HG02763 (cell line): ENCODE measurements around the gene MIOX.
"Not testable (repeated sequence)": the region's sequence is repeated elsewhere in the genome, so short reads cannot be mapped to it uniquely, and the experiment has no call there.

Source experiments
- ATAC-seq: cut with Tn5 transposase; IDR thresholded peaks from one replicate; pipeline ENCODE4 v1.9.1; 2021; ENCODE audit warnings: mild to moderate bottlenecking, moderate library complexity; ENCODE audit not compliant: unreplicated experiment

MIOX gene

DNA sequence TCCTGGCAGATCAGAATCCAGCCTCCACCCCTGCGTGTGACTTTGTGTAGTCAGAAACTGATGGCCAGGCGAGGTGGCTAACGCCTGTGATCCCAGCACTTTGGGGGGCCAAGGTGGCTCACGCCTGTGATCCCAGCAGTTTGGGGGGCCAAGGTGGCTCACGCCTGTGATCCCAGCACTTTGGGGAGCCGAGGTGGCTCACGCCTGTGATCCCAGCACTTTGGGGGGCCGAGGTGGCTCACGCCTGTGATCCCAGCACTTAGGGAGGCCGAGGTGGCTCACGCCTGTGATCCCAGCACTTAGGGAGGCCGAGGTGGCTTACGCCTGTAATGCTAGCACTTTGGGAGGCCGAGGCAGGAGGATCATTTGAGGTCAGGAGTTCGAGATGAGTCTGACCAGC, 26.5 kb downstream of the MIOX start:
- no peak for ATAC-seq

DNA sequence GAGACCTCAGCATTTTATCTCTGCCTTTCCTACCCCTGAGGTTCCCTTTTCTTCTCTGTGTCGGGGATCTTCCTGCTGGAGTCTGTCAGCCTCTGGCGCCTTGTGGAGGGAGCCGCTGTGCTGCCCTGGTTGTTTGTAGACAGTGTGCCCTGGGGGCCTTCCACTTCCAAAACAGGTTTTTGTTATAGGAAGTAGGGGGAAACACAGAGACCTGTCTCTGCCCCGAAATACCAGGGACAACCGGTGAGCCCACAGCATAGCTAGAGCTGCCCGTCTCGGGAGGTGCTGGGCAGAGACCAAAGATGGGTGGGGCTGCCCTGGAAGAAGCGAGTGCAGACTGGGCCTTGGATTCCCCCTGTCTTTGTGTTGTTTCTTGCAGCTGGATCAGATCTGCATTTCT, 29.4 kb downstream of the MIOX start:
- ATAC-seq, result no peak

DNA sequence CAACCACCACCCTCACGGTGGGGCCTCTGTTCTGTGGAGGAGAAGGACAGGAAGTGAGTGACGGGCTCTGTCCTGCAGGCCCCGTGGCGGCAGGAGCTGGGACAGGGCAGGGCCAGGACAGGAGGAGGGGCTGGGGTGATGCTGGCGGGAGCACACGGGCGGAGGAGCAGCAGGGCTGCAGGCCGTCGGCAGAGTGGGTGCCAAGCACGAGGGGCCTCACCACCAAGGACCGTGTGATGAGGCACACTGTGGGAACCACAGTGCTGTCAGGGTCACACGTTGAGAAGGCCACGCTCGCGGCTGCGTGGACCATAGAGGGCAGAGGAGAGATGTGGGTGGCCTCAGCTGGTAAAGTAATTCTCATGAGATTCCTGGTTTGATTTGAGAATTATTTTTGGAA, 30.2 kb downstream of the MIOX start:
- ATAC-seq, result no peak

DNA sequence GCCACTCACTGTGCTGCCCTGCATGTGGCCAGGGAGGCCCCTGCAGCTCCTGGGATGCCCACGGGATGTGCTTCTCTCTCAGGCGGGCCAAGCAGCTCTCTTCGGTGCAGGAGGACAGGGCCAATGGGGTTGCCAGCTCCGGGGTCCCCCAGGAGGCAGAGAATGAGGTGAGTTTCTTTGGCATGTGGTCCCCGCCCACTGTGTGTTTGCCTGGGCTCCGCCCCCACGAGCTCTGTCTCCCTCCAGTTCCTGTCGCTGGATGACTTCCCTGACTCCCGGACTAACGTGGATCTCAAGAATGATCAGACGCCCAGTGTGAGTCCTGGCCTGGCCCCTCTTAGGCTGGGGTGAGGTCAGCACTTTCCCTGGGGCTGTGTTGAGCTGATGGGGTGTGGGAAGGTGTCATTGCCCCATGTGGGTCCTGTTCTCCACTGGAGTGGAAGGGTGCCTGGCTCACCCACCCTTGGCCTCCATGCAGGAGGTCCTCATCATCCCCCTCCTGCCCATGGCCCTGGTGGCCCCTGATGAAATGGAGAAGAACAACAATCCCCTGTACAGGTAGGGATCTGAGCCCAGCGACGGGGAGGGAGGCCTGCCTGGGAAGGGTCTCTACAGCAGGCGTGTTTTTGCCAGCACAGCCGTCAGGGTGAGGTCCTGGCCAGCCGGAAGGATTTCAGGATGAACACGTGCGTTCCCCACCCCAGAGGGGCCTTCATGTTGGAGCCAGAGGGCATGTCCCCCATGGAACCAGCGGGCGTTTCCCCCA, 31.0 kb downstream of the MIOX start:
- no peak for ATAC-seq

DNA sequence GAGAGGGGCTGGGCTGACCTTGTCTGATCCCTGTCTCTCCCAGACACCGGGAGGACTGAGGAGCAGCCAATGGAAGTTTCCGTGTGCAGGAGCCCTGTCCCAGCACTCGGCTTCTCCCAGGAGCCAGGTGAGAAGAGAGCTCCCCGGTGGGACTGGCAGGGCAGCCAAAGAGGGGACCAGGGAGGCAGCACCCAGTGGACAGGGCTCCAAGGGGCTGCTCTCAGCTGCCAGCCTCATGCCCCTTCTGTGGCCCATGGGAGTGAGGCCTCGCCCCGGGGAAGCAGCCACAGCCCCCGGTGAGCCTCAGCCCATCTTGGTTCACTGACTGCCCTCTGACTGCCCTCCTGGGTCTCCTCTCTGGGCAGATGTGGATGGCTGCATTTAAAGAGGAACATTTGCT, 31.9 kb downstream of the MIOX start:
- no peak for ATAC-seq

DNA sequence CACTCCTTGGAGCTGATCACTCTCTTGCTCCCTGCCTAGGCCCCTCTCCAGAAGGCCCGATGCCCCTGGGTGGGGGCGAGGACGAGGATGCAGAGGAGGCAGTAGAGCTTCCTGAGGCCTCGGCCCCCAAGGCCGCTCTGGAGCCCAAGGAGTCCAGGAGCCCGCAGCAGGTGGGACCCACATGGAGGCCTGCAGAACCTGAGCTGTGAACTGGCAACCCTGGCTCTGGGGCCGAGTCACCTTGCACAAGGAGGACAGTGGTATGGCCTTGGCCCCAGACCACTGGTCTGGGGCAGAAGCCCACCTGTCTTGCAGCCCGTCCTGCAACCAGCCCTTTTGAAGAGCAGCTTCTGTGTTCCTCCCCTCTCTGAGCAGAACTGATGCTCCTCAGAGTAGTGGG, 32.5 kb downstream of the MIOX start:
- ATAC-seq, result no peak

DNA sequence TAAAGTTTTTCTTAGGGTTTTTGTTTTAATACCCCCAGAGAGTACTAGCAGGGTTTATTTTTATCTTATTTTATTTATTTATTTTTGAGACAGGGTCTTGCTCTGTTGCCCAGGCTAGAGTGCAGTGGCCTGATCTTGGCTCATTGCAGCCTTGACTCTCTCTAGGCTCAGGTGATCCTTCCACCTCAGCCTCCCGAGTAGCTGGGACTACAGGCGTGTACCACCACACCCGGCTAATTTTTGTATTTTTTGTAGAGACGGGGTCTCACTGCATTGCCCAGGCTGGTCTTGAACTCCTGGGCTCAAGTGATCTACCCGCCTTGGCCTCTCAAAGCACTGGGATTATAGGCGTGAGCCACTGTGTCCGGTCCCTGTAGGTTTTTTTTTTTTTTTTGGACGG, 33.5 kb downstream of the MIOX start:
- ATAC-seq, result not testable (repeated sequence)

DNA sequence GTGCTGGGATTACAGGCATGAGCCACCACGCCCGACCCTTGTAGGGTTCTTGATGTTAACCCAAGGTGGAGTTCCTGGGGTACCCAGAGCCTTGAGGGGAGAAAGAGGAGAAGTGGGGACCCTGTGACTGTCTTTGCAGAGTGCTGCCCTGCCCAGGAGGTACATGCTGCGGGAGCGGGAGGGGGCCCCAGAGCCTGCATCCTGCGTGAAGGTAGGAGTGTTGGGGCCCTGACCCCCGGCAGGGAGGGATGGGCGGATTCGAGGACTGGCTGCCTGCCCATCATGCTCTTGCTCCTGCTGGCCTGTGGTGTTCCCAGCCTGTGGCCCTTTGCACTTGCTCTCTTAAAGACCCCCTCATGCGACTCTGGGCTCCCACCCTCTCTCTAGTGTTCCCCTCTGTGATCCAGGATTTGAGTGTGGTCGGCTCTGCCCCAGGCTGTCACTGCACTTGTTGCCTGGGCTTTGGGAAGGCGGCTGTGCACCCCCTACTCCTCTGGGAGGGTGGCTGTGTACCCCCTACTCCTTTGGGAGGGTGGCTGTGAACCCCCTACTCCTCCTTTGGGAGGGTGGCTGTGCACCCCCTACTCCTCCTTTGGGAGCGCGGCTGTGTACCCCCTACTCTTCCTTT, 34.3 kb downstream of the MIOX start:
- ATAC-seq, result no peak

DNA sequence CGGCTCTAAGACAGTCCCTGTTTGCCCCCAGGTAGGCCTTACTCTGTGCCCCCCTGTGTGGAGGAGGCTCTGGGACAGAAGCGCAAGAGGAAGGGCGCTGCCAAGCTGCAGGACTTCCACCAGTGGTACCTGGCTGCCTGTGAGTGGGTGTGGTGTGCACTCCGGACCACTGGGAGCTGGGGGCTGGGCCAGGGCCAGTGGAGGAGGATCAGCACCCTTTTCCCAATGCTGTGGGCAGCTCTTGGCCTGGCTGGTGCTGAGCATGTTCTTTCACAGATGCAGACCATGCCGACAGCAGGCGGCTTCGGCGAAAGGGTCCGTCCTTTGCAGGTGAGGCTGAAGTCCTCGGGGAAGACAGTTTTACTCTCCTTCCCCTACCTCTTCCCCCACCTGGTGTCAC, 35.1 kb downstream of the MIOX start:
- no peak for ATAC-seq

DNA sequence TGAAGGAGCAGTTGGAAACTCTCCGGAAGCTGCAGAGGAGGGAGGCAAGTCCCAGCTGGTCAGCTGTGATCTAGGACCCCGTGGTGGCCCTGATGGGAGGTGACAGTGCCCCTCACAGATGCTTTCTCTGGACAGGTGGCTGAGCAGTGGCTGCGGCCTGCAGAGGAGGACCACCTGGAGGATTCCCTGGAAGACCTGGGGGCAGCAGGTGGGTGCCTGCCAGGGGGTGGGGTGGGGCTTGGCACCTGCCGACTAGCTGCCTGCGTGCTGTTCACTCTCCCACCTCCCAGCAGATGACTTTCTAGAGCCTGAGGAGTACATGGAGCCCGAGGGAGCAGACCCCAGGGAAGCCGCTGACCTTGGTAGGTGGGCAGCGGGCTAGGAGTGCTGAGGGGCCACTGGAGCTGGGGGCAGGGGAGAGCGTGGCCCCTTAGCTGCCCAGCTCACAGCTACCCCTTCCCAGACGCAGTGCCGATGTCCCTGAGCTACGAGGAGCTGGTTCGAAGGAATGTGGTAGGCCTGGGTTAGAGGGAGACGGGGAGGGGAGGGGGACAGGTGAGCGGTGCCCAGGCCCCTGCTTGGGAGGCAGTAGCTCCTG, 35.6 kb downstream of the MIOX start:
- ATAC-seq, result no peak

DNA sequence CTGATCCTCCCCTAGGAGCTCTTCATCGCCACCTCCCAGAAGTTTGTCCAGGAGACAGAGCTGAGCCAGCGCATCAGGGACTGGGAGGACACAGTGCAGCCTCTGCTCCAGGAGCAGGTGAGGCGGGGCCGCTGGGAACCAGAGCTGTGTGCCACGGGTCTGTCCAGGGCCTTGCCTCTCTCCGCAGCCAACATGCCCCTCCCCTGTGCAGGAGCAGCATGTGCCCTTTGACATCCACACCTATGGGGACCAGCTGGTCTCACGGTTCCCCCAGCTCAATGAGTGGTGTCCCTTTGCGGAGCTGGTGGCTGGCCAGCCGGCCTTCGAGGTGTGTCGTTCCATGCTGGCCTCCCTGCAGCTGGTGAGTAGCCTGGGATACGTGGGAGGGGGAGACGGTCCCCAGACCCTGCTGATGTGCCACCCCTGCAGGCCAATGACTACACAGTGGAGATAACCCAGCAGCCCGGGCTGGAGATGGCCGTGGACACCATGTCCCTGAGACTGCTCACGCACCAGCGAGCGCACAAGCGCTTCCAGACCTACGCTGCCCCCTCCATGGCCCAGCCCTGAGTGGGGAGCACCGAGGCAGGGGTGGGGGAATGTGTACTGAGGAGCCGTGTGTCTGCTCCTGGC, 36.3 kb downstream of the MIOX start:
- ATAC-seq, result no peak

DNA sequence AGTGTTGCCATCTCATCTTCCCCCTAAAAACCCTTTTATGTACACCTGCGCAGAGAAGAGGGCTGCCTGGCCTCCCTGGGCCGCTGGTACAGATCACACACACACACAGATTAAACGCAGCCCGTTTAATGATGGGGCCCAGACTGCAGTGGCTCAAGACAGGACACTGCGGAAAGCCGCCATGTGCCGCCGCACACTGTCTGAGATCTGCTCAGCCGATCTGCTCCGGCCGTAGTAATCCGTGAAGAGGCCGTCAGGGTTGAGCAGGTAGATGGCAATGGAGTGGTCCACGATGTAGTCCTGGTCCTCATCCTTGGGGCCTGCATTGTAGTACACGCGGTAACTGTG, 36.8 kb downstream of the MIOX start:
- no peak for ATAC-seq

DNA sequence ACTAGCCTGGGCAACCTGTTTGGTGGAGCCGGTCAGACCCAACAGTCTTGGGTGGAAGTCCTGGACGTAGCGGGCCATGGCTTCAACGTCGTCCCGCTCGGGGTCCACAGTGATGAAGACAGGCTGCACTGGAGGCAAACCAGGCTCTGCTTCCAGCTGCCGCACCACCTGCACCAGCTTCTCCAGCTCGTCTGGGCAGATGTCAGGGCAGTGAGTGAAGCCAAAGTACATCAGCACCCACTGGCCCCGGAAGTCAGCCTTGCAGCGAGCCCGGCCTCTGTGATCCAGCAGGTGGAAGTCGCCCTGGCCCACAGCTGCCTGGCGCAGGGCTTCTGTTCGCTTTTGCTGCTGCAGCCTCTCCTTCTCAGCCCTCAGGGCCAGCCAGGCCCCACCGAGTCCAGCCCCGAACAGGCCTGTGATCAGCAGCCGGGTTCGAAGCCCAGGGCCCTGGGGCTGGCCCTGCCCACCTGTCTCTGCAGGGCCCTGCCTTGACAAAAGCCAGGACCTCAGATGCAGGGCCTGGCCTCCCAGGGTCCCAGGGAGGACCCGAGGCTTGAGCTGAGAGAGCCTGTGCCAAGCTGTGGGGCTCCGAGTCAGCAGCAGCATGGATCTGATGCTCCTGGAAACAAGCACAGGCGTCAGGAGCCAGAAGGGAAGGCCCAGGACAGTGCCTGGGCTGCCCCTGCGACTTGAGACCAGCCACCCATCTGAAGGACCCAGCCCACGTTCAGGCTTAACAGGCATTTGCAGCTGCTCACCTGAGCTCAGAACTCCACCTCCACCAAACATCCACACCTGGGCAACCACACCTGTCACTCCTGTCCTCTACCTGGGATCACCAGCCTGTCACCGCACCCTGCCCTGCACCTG, 37.4 kb downstream of the MIOX start:
- no peak for ATAC-seq

DNA sequence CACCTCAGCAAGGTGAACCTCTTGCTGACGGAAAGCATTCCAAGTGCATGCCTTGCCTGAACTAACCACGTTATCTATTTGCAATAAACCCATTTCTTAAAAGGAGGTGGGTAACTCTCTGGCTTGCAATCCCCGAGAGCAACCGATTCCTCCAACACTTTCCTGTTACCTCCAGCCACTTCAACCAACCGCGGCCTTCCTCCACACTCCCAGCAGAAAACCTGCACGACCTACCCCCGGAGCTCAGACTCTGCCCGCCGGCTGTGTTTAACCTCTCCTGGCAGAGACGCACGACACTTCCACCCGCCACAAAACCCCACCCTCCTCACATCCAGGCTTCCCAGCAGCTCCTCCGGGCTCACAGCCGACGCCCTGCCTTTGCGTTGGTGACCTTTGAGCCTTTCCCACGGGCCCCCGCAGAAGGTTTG, 38.0 kb downstream of the MIOX start:
- no peak for ATAC-seq

DNA sequence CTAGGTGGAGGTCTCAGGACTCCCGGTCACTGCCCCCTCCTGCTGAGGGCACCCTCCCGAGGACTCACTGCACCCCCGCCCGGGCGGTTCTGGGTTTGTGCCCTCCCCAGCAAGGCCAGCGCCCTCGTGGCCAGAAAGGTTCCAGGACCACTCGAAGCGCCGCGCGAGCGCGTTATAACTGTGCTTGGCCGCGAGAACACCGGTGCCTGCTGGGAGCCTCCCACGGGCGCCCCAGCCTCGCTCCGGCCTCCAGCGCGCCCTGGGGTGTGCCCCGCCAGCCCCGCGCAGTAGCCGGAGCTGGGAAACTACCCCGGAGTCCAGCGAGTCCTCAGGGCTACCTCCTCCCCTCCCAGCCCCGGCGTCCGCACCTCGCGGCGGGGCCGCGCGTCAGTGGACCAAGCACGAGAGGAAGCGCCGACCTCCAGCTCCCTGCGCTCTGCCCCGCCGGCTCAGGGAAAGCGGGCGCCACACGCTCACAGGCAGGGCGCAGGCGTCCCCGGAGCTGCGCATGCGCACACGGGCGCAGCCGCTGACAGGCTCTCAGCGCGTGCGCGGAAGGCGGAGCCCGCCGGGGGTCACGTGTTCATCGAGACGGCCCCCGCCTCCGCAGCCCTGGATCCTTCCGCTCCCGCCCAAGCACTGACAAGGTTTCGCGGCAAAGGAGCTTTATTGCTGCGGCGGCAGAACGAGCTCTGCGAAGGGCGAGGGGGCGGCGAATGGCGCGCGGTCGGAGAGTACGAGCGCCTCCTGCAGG, 38.6 kb downstream of the MIOX start, which contains the start of gene SCO2:
TSS of gene SCO2 (minus strand) at position 495 of the 754 bp plus-strand sequence. CDS start 1,187 bp downstream, outside the sequence.
- peak; percentile 41 for ATAC-seq

DNA sequence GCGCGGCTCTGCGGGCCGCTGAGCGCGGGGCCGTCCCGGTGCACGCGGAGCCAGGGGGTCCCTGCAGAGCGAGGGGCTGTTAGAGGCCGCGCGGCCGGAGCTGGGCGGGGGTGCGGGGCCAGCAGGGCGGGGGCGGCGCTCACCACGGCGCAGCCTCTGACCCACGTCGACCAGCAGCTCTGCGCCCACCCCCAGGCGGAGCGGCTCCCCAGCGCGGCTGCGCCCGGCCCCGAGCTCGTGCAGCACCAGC, 39.1 kb downstream of the MIOX start:
- peak; percentile 27 for ATAC-seq

DNA sequence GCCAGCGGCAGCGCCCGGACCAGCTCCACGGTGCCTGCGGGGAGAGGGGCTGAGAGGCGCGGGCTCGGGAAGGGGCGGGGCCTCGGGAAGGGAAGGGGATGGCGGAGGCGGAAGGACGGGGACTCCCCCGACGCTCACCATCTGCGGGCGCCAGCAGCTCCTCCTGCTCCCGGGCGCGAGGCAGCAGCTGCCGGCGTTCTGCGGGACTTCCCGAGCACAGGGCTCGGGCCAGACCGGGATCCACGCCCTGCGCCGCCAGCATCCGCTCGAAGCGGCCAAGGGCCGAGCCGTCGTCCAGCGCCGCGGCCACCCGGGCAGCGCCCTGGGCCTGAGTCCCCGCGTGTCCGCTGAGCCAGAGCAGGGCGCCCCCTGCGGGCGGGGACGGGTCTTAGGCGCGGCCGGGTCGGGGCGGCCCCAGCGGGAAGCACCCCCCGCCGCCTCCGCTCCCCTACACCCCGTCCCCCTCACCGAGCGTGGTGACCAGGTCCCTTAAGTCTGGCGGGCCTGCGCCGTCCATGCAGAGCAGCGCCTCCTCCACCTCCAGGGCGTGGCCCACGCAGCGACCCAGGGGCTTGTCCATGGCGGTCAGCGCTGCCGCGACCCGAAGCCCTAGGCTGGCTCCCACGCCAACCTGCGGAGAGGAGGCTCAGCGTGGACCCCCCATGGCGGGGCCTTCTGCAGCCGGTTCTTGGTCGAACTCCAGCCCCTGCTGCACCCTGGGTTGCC, 39.6 kb downstream of the MIOX start:
- peak; percentile 33 for ATAC-seq

DNA sequence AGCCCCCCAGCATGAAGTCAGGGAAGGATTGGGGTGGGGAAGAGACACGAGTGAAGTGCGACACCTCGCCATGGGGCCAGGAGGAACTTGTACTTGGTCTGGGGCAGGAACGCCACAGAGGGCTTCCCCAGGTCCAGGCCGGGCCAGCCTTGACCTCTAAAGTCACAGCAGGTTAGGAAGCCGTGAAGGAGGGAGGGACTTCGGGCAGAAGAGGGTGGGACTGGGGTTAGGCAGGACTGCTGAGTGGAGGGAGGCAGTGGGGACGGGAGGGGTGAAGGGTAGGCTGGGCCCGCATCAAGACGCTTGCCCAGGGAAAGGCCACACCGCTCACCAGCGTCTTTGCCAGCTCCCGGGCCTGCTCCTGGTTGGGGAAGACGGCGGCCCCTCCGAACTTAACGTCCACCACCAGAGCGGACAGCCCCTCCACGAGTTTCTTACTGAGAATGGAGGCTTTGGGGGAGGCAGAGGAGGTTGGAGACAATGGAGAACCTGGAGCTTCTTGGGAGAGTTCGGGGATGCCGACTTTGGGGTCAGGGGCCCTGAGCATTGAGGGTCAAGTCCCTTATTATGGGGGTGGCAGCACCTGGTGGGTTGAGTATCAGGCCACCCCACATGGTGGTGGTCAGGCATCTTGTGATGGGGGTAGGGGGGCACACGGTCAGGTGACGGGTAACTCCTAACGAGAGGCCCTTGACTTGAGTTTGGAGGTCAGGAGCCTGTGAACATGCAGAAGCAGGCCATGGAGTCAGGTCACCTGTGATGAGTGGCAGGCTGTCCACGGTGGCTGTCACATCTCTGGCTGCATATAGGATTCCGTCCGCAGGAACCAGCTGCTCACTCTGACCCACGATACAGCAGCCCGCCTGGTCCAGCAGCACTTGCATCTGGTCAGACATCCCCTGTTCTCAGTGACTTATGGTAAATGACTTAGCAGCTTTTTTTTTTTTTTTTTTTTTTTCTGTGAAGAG, 40.5 kb downstream of the MIOX start:
- ATAC-seq, result no peak
